Measurements from ENCODE around the gene FIGNL1.

Gene FIGNL1

DNA sequence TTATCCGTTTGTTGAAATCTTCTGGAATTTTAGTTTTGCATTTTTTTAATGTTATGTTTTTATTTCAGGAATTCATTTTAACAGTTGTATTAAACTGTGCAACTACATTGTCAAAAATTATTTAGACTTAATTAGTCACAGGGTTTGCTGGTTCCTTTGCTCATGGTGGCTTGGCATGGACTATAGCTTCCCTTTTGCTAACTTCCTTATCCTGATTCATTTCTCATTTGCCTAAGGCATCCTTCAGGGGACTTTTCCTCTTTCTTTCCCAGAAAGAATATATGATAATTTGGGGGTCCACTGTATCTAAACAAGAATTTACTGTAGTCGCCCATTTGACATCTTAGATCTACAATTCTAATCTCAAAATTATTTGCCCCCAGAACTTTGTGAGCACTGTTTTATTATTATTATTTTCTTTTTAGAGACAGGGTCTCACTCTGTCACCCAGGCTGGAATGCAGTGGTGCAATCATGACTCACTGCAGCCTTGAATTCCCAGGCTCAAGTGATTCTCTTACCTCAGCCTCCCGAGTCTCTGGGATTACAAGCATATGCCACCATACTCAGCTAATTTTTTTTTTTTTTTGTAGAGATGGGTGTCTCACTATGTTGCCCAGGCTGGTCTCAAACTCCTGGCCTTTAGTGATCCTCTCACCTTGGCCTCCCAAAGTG lies 13.9 kb downstream of the FIGNL1 start:
- no peak for TF ChIP-seq SIN3A (IDR thresholded peaks at IDR 0.05; ENCODE audit: borderline replicate concordance, insufficient read depth, low read length)
- no peak for TF ChIP-seq FOXP2 (optimal IDR thresholded peaks at IDR 0.05; ENCODE audit: borderline replicate concordance, extremely low read depth, extremely low read length, insufficient read depth)
- TF ChIP-seq POLR2AphosphoS5 (IDR thresholded peaks at IDR 0.05; ENCODE audit: low read depth, low read length): no peak
- no peak for TF ChIP-seq TAF1 (IDR thresholded peaks at IDR 0.05; ENCODE audit: borderline replicate concordance, insufficient read depth, low read length)
- TF ChIP-seq, protein P1, sequence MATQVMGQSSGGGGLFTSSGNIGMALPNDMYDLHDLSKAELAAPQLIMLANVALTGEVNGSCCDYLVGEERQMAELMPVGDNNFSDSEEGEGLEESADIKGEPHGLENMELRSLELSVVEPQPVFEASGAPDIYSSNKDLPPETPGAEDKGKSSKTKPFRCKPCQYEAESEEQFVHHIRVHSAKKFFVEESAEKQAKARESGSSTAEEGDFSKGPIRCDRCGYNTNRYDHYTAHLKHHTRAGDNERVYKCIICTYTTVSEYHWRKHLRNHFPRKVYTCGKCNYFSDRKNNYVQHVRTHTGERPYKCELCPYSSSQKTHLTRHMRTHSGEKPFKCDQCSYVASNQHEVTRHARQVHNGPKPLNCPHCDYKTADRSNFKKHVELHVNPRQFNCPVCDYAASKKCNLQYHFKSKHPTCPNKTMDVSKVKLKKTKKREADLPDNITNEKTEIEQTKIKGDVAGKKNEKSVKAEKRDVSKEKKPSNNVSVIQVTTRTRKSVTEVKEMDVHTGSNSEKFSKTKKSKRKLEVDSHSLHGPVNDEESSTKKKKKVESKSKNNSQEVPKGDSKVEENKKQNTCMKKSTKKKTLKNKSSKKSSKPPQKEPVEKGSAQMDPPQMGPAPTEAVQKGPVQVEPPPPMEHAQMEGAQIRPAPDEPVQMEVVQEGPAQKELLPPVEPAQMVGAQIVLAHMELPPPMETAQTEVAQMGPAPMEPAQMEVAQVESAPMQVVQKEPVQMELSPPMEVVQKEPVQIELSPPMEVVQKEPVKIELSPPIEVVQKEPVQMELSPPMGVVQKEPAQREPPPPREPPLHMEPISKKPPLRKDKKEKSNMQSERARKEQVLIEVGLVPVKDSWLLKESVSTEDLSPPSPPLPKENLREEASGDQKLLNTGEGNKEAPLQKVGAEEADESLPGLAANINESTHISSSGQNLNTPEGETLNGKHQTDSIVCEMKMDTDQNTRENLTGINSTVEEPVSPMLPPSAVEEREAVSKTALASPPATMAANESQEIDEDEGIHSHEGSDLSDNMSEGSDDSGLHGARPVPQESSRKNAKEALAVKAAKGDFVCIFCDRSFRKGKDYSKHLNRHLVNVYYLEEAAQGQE (IDR thresholded peaks at IDR 0.05; ENCODE audit: insufficient read depth in 1 of 2, low read depth in 2 of 2, low read length in 2 of 2): no peak

DNA sequence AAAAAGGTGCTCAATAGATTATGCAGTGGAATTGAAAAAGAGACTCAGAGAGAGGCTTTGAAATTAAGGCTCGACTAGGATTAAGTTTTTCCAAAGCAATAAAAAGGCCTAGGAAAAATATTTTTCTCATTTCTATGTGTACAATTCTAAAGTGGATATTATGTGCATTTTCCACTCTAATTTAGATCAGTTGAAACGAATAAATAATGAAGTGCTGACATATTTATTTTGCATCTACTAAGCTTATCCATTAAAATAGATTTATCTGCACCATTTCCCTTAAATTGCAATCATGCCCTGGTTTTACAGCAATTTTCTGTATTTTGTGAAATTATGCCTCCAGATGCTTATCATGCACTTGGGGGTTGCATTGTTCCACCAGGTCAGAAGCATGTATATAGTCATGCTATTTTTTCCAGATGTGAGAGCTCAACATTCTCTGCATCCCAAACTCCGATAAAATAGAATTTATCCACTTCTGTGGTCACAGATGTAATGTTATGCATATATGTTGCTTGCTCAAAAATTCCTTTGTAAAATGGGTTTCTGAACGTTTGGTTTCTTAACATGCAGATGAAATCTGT lies 18.3 kb downstream of the FIGNL1 start:
- TF ChIP-seq FOXP2 (optimal IDR thresholded peaks at IDR 0.05; ENCODE audit: borderline replicate concordance, extremely low read depth, extremely low read length, insufficient read depth) (no peak), TAF1 (IDR thresholded peaks at IDR 0.05; ENCODE audit: borderline replicate concordance, insufficient read depth, low read length) (no peak), SIN3A (IDR thresholded peaks at IDR 0.05; ENCODE audit: borderline replicate concordance, insufficient read depth, low read length) (no peak), POLR2AphosphoS5 (IDR thresholded peaks at IDR 0.05; ENCODE audit: low read depth, low read length) (no peak)
- TF ChIP-seq, protein P1 (IDR thresholded peaks at IDR 0.05; ENCODE audit: insufficient read depth in 1 of 2, low read depth in 2 of 2, low read length in 2 of 2): no peak

DNA sequence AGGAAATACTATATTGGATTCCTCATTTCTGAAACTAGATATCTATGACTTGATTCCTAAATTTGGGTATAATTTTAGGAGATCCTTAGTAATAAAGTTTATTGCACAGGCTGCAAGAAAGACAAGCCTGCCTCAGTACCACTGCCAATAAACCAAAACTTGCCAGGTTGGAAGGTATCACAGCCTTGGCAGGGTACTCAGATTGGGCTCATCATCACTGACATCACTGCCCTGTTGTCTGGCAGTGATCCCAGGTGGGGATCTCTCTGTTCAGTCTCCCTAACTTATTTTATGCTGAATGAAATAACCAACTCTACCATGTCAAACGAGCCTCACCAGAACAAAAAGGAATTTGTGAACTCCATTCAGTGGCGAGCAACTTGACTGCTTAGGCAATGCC lies 18.8 kb downstream of the FIGNL1 start:
- TF ChIP-seq TAF1 (IDR thresholded peaks at IDR 0.05; ENCODE audit: borderline replicate concordance, insufficient read depth, low read length) (no peak), SIN3A (IDR thresholded peaks at IDR 0.05; ENCODE audit: borderline replicate concordance, insufficient read depth, low read length) (no peak), POLR2AphosphoS5 (IDR thresholded peaks at IDR 0.05; ENCODE audit: low read depth, low read length) (no peak), FOXP2 (optimal IDR thresholded peaks at IDR 0.05; ENCODE audit: borderline replicate concordance, extremely low read depth, extremely low read length, insufficient read depth) (no peak)
- TF ChIP-seq, protein P1 (IDR thresholded peaks at IDR 0.05; ENCODE audit: insufficient read depth in 1 of 2, low read depth in 2 of 2, low read length in 2 of 2): no peak

DNA sequence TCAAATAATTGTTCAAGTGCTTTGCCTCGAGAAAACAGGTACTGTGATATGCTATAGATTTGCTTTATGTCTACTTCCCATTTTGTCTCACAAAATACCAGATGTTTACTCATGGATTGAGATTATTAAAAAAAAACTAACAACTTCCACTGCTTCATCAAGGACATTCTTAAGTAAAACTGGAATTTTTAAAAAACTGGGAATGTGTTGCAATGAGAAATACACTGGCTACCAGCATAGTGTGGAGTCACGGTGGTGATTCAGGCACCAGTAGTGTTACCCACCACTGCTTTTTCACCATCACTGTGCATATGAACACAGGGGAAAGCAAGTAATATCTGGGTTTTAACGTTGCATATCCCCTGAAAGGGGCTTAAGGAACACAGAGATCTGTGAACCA lies 21.2 kb downstream of the FIGNL1 start:
- no peak for TF ChIP-seq FOXP2 (optimal IDR thresholded peaks at IDR 0.05; ENCODE audit: borderline replicate concordance, extremely low read depth, extremely low read length, insufficient read depth)

DNA sequence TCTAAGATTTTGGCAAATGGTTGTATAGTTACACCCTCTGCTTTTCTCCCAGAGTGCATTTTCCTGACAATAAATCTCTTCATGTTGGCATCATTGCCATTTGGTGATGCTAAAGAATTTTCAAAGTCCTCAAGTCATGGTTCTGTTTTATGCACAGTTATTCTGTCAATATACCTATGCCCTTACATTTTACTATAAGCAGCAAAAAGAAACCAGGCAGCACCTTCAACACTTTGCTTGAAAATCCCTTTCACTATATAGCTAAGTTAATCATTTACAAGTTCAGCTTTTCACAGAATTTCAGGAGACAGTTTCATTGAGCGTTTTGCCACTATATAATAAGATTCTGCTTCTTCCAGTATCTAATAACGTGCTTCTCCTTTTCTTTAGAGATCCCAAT lies 22.6 kb downstream of the FIGNL1 start:
- no peak for TF ChIP-seq SIN3A (IDR thresholded peaks at IDR 0.05; ENCODE audit: borderline replicate concordance, insufficient read depth, low read length)

DNA sequence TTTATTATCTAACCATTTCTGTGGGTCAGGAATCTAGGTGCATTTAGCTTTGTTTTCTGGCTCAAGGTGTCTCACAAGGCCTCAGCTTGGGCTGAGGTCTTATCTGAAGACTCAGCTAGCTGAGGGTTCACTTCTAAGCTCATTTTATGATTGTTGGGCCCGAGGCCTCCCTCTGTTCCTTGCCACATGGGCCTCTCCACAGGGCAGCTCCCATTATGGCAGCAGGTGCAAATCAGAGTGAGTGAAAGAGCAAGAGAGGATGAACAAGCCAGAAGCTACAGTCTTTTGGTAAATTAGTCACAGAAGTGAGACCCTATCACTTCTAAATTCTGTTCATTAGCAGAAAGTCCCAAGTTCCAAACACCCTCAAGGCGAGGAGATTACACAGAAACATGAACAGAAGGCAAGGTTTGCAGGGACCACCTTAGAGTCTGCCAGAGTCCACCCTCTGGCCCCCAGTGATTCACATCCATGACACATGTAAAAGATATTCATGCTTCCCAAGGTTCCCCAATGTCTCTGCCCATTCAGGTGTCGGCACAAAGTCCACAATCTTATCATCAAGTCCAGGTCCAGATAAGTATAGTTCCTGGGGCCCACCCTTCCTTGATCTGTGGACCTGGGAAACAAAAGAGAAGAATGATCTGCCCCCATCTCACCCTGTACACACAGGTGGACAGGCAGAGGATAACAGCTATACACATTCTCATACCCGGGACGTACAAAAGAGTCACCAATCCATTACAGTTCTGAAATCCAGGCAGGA lies 23.7 kb downstream of the FIGNL1 start:
- TF ChIP-seq, protein P1 (IDR thresholded peaks at IDR 0.05; ENCODE audit: insufficient read depth in 1 of 2, low read depth in 2 of 2, low read length in 2 of 2): no peak
- TF ChIP-seq POLR2AphosphoS5 (IDR thresholded peaks at IDR 0.05; ENCODE audit: low read depth, low read length) (no peak), SIN3A (IDR thresholded peaks at IDR 0.05; ENCODE audit: borderline replicate concordance, insufficient read depth, low read length) (no peak), FOXP2 (optimal IDR thresholded peaks at IDR 0.05; ENCODE audit: borderline replicate concordance, extremely low read depth, extremely low read length, insufficient read depth) (no peak), TAF1 (IDR thresholded peaks at IDR 0.05; ENCODE audit: borderline replicate concordance, insufficient read depth, low read length) (no peak)
